HEK293T (cell line): ENCODE measurements around the gene UAP1L1.

Experiments
- CTCF ChIA-PET: fragments of 350-600 bp; formaldehyde crosslinking; extraction: SDS; loops from one replicate; lab custom pipeline; 2021; ENCODE audit warnings: antibody characterized with exemption, inconsistent platforms; lab: Yijun Ruan, JAX
- POLR2A ChIA-PET: fragments of 350-600 bp; formaldehyde crosslinking; extraction: SDS; loops from one replicate; lab custom pipeline; 2020; ENCODE audit warnings: antibody characterized with exemption, inconsistent platforms; lab: Yijun Ruan, JAX
- DNase-seq: peaks from one replicate; pipeline ENCODE4 v3.0.0; 2012; ENCODE audit warnings: mixed read lengths; ENCODE audit errors: extremely low spot score
- ARNT ChIP-seq: fragments of 450-650 bp; IDR thresholded peaks from 2 replicates; pipeline ENCODE4 v1.6.1; 2017; ENCODE audit warnings: mild to moderate bottlenecking
- BHLHE40 ChIP-seq: fragments of 450-650 bp; IDR thresholded peaks from 2 replicates; pipeline ENCODE4 v1.6.1; 2016; ENCODE audit warnings: mild to moderate bottlenecking, moderate library complexity, borderline replicate concordance
- CTBP1 ChIP-seq: fragments of 450-650 bp; IDR thresholded peaks from 2 replicates; pipeline ENCODE4 v1.6.1; 2016; ENCODE audit warnings: borderline replicate concordance
- ELF4 ChIP-seq: fragments of 450-650 bp; IDR thresholded peaks from 2 replicates; pipeline ENCODE4 v1.6.1; 2017; ENCODE audit warnings: antibody characterized with exemption
- FOXA1 ChIP-seq: fragments of 450-650 bp; IDR thresholded peaks from 2 replicates; pipeline ENCODE4 v1.6.1; 2016; ENCODE audit warnings: mild to moderate bottlenecking
- FOXK2 ChIP-seq: fragments of 450-650 bp; IDR thresholded peaks from 2 replicates; pipeline ENCODE4 v1.6.1; 2016; ENCODE audit warnings: mild to moderate bottlenecking
- FOXM1 ChIP-seq: fragments of 450-650 bp; IDR thresholded peaks from 2 replicates; pipeline ENCODE4 v1.6.1; 2017; ENCODE audit warnings: mild to moderate bottlenecking, borderline replicate concordance
- HDGF ChIP-seq: fragments of 450-650 bp; IDR thresholded peaks from 2 replicates; pipeline ENCODE4 v1.6.1; 2017; ENCODE audit warnings: antibody characterized with exemption, borderline replicate concordance
- L3MBTL2 ChIP-seq: fragments of 450-650 bp; conservative IDR thresholded peaks from 2 replicates; pipeline ENCODE4 v1.6.1; 2016; ENCODE audit warnings: mild to moderate bottlenecking
- LEF1 ChIP-seq: fragments of 450-650 bp; IDR thresholded peaks from 2 replicates; pipeline ENCODE4 v1.6.1; 2017; ENCODE audit warnings: mild to moderate bottlenecking, borderline replicate concordance
- NFRKB ChIP-seq: fragments of 450-650 bp; IDR thresholded peaks from 2 replicates; pipeline ENCODE4 v1.6.1; 2016; ENCODE audit warnings: mild to moderate bottlenecking, moderate library complexity
- SP1 ChIP-seq: fragments of 450-650 bp; IDR thresholded peaks from 2 replicates; pipeline ENCODE4 v1.6.1; 2017
- SUZ12 ChIP-seq: fragments of 450-650 bp; IDR thresholded peaks from 2 replicates; pipeline ENCODE4 v1.6.1; 2016; ENCODE audit warnings: mild to moderate bottlenecking
- TARDBP ChIP-seq: fragments of 450-650 bp; IDR thresholded peaks from 2 replicates; pipeline ENCODE4 v1.6.1; 2016
- ZNF384 ChIP-seq: fragments of 450-650 bp; IDR thresholded peaks from 2 replicates; pipeline ENCODE4 v1.6.1; 2016
- TF ChIP-seq, protein P1 (sequence below): fragments of 450-650 bp; IDR thresholded peaks from 2 replicates; pipeline ENCODE4 v1.6.1; 2016

Gene UAP1L1

DNA sequence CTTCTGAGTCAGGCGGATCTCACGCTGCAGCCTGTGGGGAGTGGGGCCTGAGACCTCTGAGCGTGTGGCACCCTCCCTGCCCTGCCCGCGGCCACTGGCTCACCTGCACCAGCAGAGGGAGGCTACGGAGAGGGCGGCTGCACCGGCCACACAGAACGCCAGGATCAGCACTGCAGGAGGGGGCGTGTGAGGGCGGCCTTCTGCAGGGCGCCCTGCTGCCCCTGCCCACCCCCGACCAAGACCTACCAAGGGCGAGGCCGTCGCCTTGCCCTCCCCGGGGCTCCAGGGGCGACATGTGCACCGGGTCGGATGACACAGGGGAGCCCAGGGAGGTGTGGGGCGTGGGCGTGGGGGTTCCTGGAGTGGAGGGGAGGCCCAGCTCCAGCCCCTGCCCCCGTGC lies 36.7 kb upstream of the UAP1L1 start:
- ChIA-PET CTCF (no interaction called here), POLR2A (no interaction called here)
- no peak for DNase-seq
- no peak for TF ChIP-seq HDGF
- TF ChIP-seq FOXK2: no peak
- TF ChIP-seq SP1: no peak
- TF ChIP-seq TARDBP: no peak
- no peak for TF ChIP-seq CTBP1
- TF ChIP-seq ELF4: no peak
- no peak for TF ChIP-seq NFRKB
- TF ChIP-seq L3MBTL2: no peak
- no peak for TF ChIP-seq SUZ12
- no peak for TF ChIP-seq BHLHE40
- TF ChIP-seq ZNF384: no peak
- no peak for TF ChIP-seq FOXM1
- TF ChIP-seq FOXA1: no peak
- TF ChIP-seq, protein P1, sequence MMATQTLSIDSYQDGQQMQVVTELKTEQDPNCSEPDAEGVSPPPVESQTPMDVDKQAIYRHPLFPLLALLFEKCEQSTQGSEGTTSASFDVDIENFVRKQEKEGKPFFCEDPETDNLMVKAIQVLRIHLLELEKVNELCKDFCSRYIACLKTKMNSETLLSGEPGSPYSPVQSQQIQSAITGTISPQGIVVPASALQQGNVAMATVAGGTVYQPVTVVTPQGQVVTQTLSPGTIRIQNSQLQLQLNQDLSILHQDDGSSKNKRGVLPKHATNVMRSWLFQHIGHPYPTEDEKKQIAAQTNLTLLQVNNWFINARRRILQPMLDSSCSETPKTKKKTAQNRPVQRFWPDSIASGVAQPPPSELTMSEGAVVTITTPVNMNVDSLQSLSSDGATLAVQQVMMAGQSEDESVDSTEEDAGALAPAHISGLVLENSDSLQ: no peak

DNA sequence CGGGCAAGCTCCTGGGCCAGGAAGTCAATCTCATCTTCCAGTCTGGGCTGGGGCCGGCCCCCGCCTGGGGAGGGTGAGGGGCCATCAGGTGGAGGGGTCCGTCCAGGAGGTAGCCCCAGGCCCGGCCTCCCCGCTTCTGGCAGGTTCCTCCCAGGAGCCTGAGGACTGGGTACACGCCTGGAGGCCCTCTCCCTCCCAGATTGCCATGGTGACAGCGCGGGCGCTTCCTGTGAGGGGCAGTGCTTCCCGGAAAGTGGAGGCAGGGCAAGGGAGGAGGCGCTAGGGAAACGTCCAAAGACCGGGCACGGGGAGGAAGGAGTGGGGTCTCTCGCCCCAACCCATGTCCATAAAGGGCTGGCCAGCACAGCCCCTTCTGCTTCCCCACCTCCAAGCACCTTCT lies 36.2 kb upstream of the UAP1L1 start:
- ChIA-PET CTCF (no interaction called here), POLR2A (no interaction called here)
- TF ChIP-seq BHLHE40 (no peak), ZNF384 (no peak), FOXA1 (no peak), NFRKB (no peak), CTBP1 (no peak), L3MBTL2 (no peak)
- DNase-seq: no peak

DNA sequence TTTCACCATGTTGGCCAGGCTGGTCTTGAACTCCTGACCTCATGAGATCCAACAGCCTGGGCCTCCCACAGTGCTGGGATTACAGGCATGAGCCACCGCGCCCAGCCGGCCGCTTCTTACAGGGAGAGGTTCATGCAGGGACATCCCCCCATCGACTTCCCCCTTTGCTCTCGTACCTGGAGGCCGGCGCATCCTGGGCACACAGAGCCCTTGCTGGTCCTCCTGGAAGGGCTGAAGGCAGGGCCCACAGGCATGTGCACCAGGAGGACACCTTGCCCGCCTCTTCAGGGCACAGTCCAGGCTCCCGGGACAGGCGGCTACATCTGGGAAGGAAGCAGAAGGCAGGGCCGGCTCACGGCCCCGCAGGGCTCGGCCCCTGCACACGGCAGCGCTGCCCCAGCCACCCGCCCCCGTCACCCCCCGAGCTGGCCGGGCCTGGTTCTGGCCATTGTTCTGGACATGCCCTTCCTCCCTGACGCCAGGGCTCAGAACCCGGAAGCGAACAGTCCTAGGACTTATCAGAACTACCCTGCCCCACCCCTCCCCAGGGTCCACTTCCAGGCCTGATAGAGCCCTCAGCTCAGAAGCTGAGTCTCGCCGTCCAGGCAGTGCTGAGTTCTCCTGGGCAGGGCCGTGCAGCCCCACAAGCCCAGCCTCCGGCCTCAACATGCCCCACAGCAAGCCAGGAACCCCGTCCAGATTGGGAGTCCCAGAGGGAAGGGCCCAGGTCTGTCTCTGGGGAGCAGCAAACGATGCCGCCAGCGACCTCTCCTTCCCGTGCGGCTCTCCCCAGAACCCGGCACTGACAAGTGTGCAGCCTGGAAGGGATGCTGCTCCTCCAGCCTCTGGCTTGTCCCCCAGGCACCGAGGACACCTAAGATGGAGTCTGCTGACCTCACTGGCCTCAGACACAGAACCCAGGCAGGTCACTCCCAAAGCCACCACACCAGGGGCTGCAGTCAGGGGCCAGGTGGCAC lies 34.3 kb upstream of the UAP1L1 start:
- no peak for DNase-seq
- ChIA-PET CTCF (interaction anchor here (2.5 kb wide), 1 partner anchor 8 kb away, joined by 13 read pairs; no protein-coding TSS in a partner anchor), POLR2A (no interaction called here)
- TF ChIP-seq ZNF384: no peak
- no peak for TF ChIP-seq BHLHE40
- no peak for TF ChIP-seq FOXM1
- TF ChIP-seq SP1: no peak
- TF ChIP-seq ELF4: no peak
- no peak for TF ChIP-seq L3MBTL2
- TF ChIP-seq, protein P1: no peak
- no peak for TF ChIP-seq LEF1
- no peak for TF ChIP-seq SUZ12
- TF ChIP-seq TARDBP: no peak
- no peak for TF ChIP-seq FOXK2

DNA sequence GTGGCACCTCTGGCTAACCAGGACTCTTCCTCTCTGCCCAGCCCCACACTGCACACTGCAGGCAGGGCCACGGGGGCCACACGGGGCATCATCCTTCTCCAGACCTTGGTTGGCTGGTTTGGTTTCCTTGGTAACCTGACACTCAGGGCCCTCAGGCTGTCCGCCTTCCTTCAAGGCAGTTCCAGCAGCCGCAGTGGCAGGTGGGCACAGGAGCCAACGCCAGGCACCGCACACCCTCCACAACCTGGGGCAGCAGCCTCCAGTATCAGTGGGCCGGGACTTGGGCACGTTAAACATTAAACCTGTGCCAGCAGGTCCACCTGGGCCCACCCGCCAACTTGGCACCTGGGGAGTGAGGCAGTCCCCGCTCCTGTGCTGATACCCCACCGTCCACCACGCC lies 33.3 kb upstream of the UAP1L1 start:
- CTCF ChIA-PET: interaction anchor here (2.5 kb wide), 1 partner anchor 9 kb away, joined by 13 read pairs; no protein-coding TSS in a partner anchor
- POLR2A ChIA-PET: interaction anchor here (1.1 kb wide), 1 partner anchor 15 kb away, joined by 4 read pairs; no protein-coding TSS in a partner anchor
- TF ChIP-seq CTBP1 (no peak), BHLHE40 (no peak), L3MBTL2 (no peak), FOXK2 (no peak), FOXM1 (no peak), HDGF (no peak), NFRKB (no peak), TARDBP (no peak), ELF4 (no peak), LEF1 (no peak), FOXA1 (no peak), ZNF384 (no peak), SP1 (no peak), ARNT (no peak), SUZ12 (no peak)
- TF ChIP-seq, protein P1: no peak
- DNase-seq: no peak

DNA sequence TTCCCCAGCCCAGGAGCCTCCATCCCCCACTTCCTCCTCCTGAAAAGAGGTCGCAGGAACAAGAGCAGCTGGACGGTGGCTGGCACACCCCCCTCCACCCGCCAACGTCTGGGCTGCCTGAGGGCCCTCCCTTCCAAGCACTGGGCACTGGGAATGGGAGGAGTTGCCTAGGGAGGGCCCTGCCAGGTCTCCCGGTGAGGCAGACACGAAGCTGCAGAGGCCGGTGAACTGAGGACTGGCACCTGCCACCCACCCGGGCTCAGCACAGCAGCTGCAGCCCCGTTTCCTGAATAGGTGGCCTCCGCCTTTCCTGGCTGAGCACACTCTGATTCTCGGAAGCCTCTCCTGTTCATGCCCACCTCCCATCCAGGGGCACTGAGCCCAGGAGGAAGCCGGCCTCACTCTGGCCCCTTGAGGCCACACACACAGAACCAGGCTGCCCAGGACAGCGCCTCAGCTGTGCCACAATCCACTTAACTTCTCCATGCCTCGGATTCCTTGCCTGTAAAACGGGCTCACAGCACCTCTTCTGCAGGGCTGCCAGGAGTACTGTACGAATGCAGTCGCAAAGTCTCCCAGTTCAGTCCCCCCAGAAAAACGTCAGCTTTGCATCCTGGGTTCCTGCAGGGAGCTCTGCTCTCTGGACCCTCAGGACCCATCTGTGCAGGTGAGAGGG lies 32.7 kb upstream of the UAP1L1 start:
- CTCF ChIA-PET: interaction anchor here (2.5 kb wide), 1 partner anchor 9 kb away, joined by 13 read pairs; no protein-coding TSS in a partner anchor
- TF ChIP-seq, protein P1: no peak
- TF ChIP-seq BHLHE40 (no peak), LEF1 (no peak)
- POLR2A ChIA-PET: interaction anchor here (1.1 kb wide), 1 partner anchor 15 kb away, joined by 4 read pairs; no protein-coding TSS in a partner anchor
- no peak for DNase-seq
